ENCODE data around the gene PSMD6.

- TF ChIP-seq, protein P1, sequence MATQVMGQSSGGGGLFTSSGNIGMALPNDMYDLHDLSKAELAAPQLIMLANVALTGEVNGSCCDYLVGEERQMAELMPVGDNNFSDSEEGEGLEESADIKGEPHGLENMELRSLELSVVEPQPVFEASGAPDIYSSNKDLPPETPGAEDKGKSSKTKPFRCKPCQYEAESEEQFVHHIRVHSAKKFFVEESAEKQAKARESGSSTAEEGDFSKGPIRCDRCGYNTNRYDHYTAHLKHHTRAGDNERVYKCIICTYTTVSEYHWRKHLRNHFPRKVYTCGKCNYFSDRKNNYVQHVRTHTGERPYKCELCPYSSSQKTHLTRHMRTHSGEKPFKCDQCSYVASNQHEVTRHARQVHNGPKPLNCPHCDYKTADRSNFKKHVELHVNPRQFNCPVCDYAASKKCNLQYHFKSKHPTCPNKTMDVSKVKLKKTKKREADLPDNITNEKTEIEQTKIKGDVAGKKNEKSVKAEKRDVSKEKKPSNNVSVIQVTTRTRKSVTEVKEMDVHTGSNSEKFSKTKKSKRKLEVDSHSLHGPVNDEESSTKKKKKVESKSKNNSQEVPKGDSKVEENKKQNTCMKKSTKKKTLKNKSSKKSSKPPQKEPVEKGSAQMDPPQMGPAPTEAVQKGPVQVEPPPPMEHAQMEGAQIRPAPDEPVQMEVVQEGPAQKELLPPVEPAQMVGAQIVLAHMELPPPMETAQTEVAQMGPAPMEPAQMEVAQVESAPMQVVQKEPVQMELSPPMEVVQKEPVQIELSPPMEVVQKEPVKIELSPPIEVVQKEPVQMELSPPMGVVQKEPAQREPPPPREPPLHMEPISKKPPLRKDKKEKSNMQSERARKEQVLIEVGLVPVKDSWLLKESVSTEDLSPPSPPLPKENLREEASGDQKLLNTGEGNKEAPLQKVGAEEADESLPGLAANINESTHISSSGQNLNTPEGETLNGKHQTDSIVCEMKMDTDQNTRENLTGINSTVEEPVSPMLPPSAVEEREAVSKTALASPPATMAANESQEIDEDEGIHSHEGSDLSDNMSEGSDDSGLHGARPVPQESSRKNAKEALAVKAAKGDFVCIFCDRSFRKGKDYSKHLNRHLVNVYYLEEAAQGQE (IDR thresholded peaks at IDR 0.05; ENCODE audit: low read depth): no peak
- TF ChIP-seq MAX (IDR thresholded peaks at IDR 0.05) (no peak), EGR1 (IDR thresholded peaks at IDR 0.05) (no peak), EP300 (IDR thresholded peaks at IDR 0.05; ENCODE audit: borderline replicate concordance) (no peak), TAF1 (IDR thresholded peaks at IDR 0.05; ENCODE audit: low read depth) (no peak), TCF12 (IDR thresholded peaks at IDR 0.05; ENCODE audit: low read depth) (no peak), FOXM1 (IDR thresholded peaks at IDR 0.05; ENCODE audit: borderline replicate concordance, low read depth) (no peak), CEBPB (IDR thresholded peaks at IDR 0.05) (no peak), YY1 (IDR thresholded peaks at IDR 0.05; ENCODE audit: low read depth) (no peak), RAD21 (IDR thresholded peaks at IDR 0.05; ENCODE audit: low read depth) (no peak), ZBTB7A (IDR thresholded peaks at IDR 0.05; ENCODE audit: low read depth) (no peak)
- TF ChIP-seq, protein P2, sequence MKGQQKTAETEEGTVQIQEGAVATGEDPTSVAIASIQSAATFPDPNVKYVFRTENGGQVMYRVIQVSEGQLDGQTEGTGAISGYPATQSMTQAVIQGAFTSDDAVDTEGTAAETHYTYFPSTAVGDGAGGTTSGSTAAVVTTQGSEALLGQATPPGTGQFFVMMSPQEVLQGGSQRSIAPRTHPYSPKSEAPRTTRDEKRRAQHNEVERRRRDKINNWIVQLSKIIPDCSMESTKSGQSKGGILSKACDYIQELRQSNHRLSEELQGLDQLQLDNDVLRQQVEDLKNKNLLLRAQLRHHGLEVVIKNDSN (IDR thresholded peaks at IDR 0.05): no peak
These were observed 44.4 kb upstream of the PSMD6 start for GRCh38 chr3:64067506-64068346.
